HG03439 (cell line): Measurements from ENCODE around the gene BCAT1.
"Not testable (repeated sequence)": the region's sequence is repeated elsewhere in the genome, so short reads cannot be mapped to it uniquely, and the experiment has no call there.

Experiments
- ATAC-seq: cut with Tn5 transposase; IDR thresholded peaks from one replicate; pipeline ENCODE4 v1.9.1; 2021; ENCODE audit warnings: mild to moderate bottlenecking, moderate library complexity; ENCODE audit not compliant: unreplicated experiment

Gene BCAT1

GRCh38 chr12:24960222-24960855 lies 11.4 kb upstream of the BCAT1 start:
- peak; percentile 70 for ATAC-seq

GRCh38 chr12:24956351-24956750 lies 7.5 kb upstream of the BCAT1 start:
- ATAC-seq = not testable (repeated sequence)

DNA sequence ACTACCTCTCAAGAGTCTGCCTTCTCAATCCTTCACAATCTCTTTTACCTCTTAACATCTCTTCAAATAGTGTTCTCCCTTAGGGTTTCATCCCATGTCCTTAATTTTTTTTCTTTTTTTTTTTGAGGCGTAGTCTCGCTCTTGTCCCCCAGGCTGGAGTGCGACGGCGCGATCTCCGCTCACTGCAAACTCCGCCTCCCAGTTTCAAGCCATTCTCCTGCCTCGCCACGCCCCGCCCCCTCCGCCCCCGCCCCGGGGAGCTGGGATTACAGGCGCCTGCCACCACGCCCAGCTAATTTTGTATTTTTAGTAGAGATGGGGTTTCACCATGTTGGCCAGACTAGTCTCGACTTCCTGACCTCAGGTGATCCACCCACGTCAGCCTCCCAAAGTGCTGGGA lies 7.0 kb upstream of the BCAT1 start:
- ATAC-seq = no peak

DNA sequence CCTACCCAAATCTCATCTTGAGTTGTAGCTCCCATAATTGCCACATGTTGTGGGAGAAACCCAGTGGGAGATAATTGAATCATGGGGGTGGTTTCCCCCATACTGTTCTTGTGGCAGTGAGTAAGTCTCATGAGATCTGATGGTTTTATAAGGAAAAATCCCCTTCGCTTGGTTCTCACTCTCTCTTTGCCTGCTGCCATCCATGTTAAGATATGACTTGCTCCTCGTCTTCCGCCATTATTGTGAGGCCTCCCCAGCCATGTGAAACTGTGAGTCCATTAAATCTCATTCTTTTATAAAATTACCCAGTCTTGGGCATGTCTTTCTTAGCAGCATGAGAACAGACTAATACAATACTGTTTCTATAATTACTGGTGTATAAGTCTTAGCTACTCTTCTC lies 6.5 kb upstream of the BCAT1 start:
- no peak for ATAC-seq

DNA sequence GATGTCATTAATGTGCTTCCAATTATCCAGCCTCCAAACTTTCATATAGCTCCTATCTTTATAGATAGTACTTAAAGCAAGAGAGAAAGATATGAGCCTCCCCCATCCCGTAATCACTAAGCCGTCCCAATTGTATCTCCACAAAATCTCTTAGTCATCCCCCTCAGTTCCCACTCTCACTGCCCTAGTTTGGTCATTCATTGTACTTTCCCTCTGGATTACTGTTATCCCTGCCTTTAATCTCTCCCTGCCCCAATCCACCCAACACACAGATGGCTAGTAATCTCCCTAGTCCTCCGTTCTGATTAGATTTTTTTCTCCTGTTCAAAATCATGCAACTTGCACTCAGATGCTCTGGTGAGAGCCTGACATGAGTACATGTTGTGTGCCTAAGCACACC lies 5.4 kb upstream of the BCAT1 start:
- no peak for ATAC-seq

GRCh38 chr12:24952389-24952788 lies 3.5 kb upstream of the BCAT1 start:
- no peak for ATAC-seq

- peak; percentile 41 for ATAC-seq
These were observed 1.4 kb upstream of the BCAT1 start for GRCh38 chr12:24950231-24950834.

DNA sequence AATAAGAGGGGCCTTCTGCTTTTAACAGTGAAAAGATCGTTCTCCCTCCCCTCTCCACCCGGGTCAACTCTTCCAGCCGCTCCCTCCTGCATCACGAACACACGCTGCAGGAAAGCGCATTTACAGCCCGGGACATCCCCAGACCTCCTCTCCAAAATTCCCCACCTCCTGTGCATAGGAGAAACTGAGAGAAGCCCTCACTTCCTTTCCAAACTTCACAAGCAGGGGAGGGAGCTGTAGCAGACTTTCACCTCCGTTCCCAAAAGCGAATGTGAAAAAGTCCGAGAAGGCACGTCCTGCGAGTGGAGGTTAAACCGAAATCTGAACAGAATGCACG lies 513 bp downstream of the BCAT1 start:
- ATAC-seq = peak; percentile 27

DNA sequence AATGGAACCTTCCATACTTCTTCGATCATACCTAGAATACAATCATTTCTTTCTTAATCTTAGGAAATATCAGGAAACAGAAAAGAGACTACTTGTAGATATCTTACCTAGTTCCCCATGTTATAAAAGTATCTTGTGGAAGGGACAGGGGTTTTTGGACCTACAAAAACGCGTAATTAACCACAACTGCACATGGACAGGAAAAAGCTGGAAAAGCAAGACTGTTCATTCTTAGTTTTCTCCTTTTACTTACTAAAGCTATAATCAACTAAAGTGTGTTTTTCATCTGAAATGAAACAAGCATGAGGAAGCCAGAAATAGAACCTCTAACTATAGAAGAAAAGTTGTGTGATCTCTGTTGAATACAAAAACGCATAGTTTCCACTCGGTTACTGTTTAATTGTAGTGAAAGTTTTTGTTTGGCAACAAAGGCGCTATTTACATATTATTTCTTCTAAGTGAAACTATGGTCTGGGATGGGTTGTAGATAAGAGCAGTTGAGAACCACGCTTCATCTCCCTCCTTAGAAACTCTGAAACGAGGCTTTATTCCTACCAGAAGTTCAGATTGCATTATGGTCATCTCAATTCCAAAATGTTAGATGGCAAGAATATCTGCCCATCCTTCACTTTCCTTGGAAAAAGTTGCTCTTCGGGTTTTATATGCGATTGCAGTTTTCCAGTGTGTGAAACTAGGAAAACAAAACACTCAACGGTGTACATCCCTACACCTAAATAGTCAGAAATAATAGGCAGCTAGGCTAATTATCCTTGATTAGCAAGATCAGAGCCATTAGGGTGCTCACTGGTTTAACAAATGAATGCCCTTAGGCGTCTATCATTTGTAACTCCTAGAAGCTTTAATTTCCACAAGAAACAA lies 1.1 kb downstream of the BCAT1 start:
- no peak for ATAC-seq

DNA sequence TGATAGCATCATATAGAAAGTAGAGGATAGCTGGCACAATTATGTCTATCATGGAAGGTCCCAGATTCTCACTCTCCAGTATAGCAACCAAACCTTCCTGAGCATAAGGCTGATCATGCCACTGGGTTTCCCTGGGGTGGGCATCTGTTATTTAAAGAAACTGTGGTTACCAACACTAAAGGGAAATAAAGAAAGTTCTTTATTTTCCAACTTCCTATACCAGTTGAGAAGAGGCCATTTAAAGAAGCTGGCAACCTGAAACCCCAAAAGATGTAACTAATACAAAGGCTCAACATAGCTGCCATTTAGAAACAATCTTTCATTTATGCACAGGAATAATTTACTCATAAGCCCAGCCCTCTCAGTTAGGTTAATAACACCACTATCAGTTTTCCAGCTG lies 3.1 kb downstream of the BCAT1 start:
- ATAC-seq = no peak

- no peak for ATAC-seq
These were observed 3.9 kb downstream of the BCAT1 start for GRCh38 chr12:24945039-24945438.

DNA sequence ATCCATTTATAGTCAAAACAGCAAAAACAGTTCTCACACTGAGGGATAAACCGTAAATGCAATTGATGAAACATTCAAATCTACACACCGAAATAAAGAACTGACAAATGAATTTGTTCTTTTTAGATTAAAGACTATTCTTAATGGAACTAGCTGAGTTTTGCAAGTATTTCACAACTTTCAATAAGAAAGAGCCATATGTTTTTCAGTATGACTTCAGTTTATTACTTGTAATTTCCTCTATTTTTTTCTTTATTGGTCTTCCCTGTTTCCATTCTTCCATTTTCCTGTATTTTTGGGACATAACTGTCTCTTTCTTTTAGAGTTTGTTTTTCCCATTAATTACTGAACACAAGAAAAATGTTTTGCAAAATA lies 4.3 kb downstream of the BCAT1 start:
- no peak for ATAC-seq

GRCh38 chr12:24943947-24944600 lies 4.8 kb downstream of the BCAT1 start:
- no peak for ATAC-seq

DNA sequence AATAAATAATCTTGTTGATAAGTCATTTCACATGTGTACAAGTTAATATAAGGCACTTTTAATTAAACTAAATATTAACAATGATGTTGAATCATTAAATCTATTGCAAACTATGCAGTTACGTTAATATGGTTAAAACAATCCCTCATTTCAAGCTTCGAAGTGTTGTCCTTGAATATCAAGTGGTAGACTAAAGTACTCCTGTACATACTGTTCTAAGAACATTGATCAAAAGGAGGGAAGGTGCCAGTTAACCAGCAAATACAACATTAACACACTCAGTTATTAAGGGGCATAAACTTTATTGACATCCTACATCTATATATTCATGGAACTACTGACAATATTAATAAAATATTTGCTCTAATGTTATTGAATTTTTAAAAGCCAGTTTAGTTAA lies 8.7 kb downstream of the BCAT1 start:
- no peak for ATAC-seq

DNA sequence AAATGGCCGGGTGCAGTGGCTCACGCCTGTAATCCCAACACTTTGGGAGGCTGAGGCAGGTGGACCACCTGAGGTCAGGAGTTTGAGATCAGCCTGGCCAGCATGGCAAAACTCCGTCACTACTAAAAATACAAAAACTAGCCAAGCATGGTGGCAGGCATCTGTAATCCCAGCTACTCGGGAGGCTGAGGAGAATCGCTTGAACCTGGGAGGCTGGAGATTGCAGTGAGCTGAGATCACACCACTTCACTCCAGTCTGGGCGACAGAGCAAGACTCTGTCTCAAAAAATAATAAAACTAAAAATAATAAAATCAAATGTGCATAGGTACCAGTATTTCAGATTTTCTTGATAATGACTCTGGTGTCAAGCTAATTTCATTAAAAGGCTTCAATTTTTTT lies 9.3 kb downstream of the BCAT1 start:
- ATAC-seq = not testable (repeated sequence)

GRCh38 chr12:24938341-24938740 lies 10.6 kb downstream of the BCAT1 start:
- no peak for ATAC-seq

GRCh38 chr12:24937553-24938244 lies 11.2 kb downstream of the BCAT1 start:
- ATAC-seq = no peak

GRCh38 chr12:24933694-24934407 lies 15.1 kb downstream of the BCAT1 start:
- no peak for ATAC-seq

GRCh38 chr12:24931666-24932405 lies 17.1 kb downstream of the BCAT1 start:
- peak; percentile 77 for ATAC-seq

DNA sequence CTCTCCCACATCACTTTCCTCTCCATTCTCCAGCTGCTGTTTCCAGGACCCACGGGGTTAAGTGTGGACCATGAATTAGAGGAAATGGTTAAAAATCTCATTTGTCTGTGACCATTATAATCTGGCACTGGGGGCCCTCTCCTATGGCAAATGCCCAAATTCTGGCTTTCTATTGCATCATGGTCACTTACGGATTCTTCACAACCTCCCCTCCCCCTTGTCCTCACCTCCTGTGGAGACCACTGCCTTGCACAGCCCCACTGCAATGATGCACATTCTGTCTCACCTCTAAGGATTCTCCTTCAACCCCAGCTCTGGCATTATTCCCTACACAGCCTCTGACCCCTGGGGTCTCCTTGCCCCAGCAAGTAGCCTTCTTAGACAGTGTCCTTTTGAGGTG lies 18.9 kb downstream of the BCAT1 start:
- no peak for ATAC-seq
